ES-I3 (cell line): Measurements from ENCODE around the gene MRPS33.
"Not testable (repeated sequence)": the region's sequence is repeated elsewhere in the genome, so short reads cannot be mapped to it uniquely, and the experiment has no call there.

Experiments used
- H3K36me3 ChIP-seq: 2 replicates; pipeline ENCODE4 v1.6.1; 2013; ENCODE audit warnings: mild to moderate bottlenecking, low read length, control low read depth, moderate library complexity; ENCODE audit not compliant: insufficient read depth
- H3K4me1 ChIP-seq: 2 replicates; pipeline ENCODE4 v1.6.1; 2013; ENCODE audit warnings: mild to moderate bottlenecking, control low read depth, low read length; ENCODE audit not compliant: insufficient read depth
- H3K9ac ChIP-seq: 2 replicates; pipeline ENCODE4 v1.6.1; 2013; ENCODE audit warnings: low read depth, mild to moderate bottlenecking, low read length, moderate library complexity
- H3K9me3 ChIP-seq: 2 replicates; pipeline ENCODE4 v1.6.1; 2013; ENCODE audit warnings: mild to moderate bottlenecking, low read length, moderate library complexity; ENCODE audit not compliant: control insufficient read depth, insufficient read depth

The MRPS33 gene

DNA sequence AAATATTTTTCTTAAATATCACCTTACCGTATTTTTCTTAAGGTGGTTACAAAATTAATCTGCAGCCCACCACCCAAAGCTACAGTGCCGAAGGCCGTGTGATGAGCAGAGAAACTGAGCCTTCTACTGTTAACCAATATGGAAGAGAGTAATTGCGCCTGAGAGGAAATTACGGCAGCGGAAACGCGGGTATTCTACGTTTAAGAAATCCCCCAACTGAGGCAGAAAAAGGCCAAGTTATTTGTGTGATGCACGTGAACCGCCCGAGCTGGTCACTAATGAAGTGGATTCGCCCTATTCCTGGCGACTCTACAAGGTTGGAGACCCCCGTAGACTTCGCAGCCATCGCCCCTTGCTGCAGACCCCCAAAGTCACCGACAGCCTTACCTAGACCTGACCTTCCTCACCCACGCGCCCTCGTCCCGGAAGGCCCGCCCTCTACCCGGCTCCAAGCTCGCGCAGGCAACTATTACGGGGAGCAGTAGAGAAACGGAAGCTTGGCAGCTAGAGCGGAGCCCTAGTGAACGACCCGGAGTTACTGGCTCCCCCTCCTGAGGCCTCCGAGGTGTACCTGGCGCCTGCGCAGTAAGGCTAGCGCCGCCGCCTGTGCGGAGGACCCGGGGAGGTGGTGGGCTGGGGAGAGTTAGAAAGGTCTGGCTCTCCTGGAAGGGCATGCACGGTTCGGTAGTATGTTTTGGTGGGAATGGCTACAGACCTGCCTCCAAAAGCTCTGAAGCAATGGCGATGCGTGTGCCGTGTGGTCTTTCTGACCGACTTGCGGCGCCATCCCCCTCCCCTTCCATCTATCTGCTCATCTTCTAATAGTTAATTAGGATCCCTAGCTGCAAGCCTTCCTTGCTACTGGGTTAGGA is at the start of gene MRPS33:
Gene MRPS33 (minus strand): TSS at position 429 of the 872 bp plus-strand sequence. CDS start 4,319 bp downstream, outside the sequence.
- Histone ChIP-seq H3K9me3 (no peaks in the 10 kb centered on the region), H3K4me1 (peaks cover 5% of the 10 kb centered on the region), H3K9ac (peak within 1 kb of the TSS; percentile 94), H3K36me3 (0 out of 2 replicates have a peak, but pooled peaks cover 2% of the 10 kb centered on the region)

GRCh38 chr7:141057788-141058187 is 43.0 kb upstream of the MRPS33 start:
- H3K4me1 ChIP-seq = no peaks in the 10 kb centered on the region
- H3K9me3 ChIP-seq = no peaks in the 10 kb centered on the region
- no peak overlapping the region for H3K9ac ChIP-seq
- H3K36me3 ChIP-seq = no peaks in the 10 kb centered on the region

- H3K4me1 ChIP-seq = no peaks in the 10 kb centered on the region
- no peak overlapping the region for H3K9ac ChIP-seq
- H3K36me3 ChIP-seq = no peaks in the 10 kb centered on the region
- H3K9me3 ChIP-seq = no peaks in the 10 kb centered on the region
Observed at GRCh38 chr7:141055146-141055545, 40.4 kb upstream of the MRPS33 start.

GRCh38 chr7:141053626-141054025 is 38.9 kb upstream of the MRPS33 start:
- H3K9ac ChIP-seq = no peak overlapping the region
- no peaks in the 10 kb centered on the region for H3K36me3 ChIP-seq
- H3K4me1 ChIP-seq = no peaks in the 10 kb centered on the region
- no peaks in the 10 kb centered on the region for H3K9me3 ChIP-seq

- Histone ChIP-seq H3K9ac (no peak overlapping the region), H3K36me3 (no peaks in the 10 kb centered on the region)
Observed at GRCh38 chr7:141045842-141046620, 31.3 kb upstream of the MRPS33 start.

GRCh38 chr7:141045126-141045841 is 30.5 kb upstream of the MRPS33 start:
- H3K9me3 ChIP-seq = no peaks in the 10 kb centered on the region
- H3K4me1 ChIP-seq = no peaks in the 10 kb centered on the region
- no peaks in the 10 kb centered on the region for H3K36me3 ChIP-seq
- no peak overlapping the region for H3K9ac ChIP-seq

More at GRCh38 chr7:141045842-141046620, 31.3 kb upstream of the MRPS33 start:
- Histone ChIP-seq H3K9me3 (no peaks in the 10 kb centered on the region), H3K4me1 (no peaks in the 10 kb centered on the region)

GRCh38 chr7:141043616-141044015 is 28.9 kb upstream of the MRPS33 start:
- Histone ChIP-seq H3K9me3 (no peaks in the 10 kb centered on the region), H3K36me3 (no peaks in the 10 kb centered on the region), H3K9ac (no peak overlapping the region), H3K4me1 (no peaks in the 10 kb centered on the region)

DNA sequence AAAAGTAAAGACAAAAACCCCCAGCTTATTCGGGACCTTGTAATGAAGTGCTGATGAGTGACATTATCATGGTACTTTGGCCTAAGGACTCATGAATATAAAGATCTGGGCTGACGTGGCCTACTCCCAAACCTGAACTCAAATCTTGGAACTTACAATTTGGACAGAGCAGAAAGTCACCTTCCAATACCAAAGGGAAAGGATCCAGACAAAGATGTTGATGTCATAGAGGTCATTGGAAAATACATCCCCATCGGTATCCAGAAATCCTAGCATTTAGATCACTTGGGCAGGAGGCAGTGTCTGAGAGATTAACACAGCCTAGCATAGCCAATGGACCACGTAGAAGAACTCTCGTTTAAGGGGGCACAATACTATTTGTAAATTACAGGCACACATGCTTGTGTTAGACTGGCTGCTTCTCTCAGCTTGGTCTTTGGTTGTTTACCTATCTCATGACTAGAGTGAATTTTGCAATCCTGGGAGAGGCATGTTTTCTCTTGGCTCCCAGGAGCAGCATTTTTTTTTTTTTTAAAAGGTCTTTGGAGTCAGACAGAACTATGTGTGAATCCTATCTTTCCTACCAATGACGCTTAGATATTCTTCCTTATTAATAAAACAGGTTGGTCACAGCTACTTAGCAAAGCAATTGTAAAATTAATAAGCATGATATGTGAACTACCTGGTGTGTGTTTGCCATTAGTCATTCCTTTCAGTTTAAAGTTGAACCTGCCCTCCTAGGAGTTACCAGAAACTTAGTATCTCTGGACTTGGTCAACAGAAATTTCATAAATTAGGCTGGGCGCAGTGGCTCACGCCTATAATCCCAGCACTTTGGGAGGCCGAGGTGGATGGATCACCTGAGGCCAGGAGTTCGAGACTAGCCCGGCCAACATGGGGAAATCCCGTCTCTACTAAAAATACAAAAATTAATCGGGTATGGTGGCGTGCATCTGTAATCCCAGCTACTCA is 27.8 kb upstream of the MRPS33 start:
- Histone ChIP-seq H3K4me1 (no peaks in the 10 kb centered on the region), H3K36me3 (no peaks in the 10 kb centered on the region), H3K9ac (no peak overlapping the region), H3K9me3 (no peaks in the 10 kb centered on the region)

DNA sequence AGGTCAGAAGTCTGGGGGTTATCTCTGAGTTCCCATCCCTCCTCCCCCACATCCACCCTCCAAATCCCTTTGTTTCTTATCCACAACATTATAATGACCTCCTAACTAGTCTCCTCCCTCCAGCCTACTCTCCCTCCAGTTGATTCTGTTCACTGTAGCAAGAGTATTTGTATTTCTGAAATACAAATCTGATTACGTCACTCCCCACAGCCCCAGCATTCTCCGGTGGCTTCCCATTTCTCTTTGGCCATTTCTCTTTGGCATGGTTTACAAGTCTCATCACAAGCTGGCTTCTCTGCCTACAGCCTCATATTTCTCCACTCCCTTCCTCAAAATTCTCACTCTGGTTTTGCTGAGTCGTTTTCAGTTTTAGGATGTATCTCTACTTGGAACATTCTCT is 24.6 kb upstream of the MRPS33 start:
- Histone ChIP-seq H3K9ac (no peak overlapping the region), H3K9me3 (no peaks in the 10 kb centered on the region)

DNA sequence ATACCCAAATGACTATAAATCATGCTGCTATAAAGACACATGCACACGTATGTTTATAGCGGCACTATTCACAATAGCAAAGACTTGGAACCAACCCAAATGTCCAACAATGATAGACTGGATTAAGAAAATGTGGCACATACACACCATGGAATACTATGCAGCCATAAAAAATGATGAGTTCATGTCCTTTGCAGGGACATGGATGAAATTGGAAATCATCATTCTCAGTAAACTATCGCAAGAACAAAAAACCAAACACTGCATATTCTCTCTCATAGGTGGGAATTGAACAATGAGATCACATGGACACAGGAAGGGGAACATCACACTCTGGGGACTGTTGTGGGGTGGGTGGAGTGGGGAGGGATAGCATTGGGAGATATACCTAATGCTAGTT is 23.3 kb upstream of the MRPS33 start:
- H3K36me3 ChIP-seq, H3K9ac ChIP-seq, H3K4me1 ChIP-seq, H3K9me3 ChIP-seq: not testable (repeated sequence)

More for the DNA sequence above, 24.6 kb upstream of the MRPS33 start:
- no peaks in the 10 kb centered on the region for H3K4me1 ChIP-seq
- H3K36me3 ChIP-seq = no peaks in the 10 kb centered on the region

DNA sequence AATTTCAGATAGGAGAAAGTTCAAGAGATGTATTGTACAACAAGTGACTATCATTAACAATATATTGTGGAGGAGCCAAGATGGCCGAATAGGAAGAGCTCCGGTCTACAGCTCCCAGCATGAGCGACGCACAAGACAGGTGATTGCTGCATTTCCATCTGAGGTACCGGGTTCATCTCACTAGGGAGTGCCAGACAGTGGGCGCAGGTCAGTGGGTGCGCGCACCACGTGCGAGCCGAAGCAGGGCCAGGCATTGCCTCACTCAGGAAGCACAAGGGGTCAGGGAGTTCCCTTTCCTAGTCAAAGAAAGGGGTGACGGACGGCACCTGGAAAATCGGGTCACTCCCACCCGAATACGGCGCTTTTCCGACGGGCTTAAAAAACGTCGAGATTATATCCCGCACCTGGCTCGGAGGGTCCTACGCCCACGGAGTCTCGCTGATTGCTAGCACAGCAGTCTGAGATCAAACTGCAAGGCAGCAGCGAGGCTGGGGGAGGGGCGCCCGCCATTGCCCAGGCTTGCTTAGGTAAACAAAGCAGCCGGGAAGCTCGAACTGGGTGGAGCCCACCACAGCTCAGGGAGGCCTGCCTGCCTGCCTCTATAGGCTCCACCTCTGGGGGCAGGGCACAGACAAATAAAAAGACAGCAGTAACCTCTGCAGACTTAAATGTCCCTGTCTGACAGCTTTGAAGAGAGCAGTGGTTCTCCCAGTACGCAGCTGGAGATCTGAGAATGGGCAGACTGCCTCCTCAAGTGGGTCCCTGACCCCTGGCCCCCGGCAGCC is 18.0 kb upstream of the MRPS33 start:
- not testable (repeated sequence) for H3K36me3 ChIP-seq, H3K4me1 ChIP-seq, H3K9me3 ChIP-seq
- peak overlapping the region; percentile 25 for H3K9ac ChIP-seq

- H3K9ac ChIP-seq = no peak overlapping the region
- no peaks in the 10 kb centered on the region; the same call in 1 of the 2 replicates for H3K9me3 ChIP-seq
- H3K4me1 ChIP-seq = no peaks in the 10 kb centered on the region
- H3K36me3 ChIP-seq = no peaks in the 10 kb centered on the region
Observed at GRCh38 chr7:141028767-141029166, 14.0 kb upstream of the MRPS33 start.

DNA sequence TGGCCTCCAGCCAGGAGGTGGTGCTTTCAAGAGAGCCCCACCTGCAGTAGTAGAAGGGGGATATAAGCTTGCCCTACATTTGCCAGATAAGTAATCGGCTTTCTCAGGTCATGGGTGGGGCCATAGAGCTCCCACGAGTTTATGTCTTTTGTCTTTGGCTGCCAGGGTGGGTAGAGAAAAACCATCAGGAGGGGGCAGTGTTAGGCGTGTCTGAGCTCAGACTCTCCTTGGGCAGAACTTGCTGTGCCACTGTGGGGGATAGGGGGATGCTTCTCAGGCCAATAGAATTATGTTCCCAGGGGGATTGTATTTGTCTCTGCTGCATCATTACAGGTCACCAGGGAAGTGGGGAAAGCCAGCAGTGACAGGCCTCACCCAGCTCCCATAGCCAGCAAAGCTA is 12.3 kb upstream of the MRPS33 start:
- H3K9ac ChIP-seq = no peak overlapping the region
- no peaks in the 10 kb centered on the region; the same call in 1 of the 2 replicates for H3K9me3 ChIP-seq
- no peaks in the 10 kb centered on the region for H3K4me1 ChIP-seq
- no peaks in the 10 kb centered on the region for H3K36me3 ChIP-seq
